HG03520 (cell line): ENCODE data around the gene CDK5.

Experiments used
- ATAC-seq: cut with Tn5 transposase; IDR thresholded peaks from one replicate; pipeline ENCODE4 v1.9.1; 2021; ENCODE audit warnings: mild to moderate bottlenecking, moderate library complexity; ENCODE audit not compliant: unreplicated experiment

The CDK5 gene

GRCh38 chr7:151087245-151088018 is 29.7 kb upstream of the CDK5 start:
- ATAC-seq, result no peak

- no peak for ATAC-seq
Measured at GRCh38 chr7:151086802-151087244, 29.1 kb upstream of the CDK5 start.

GRCh38 chr7:151085691-151086620 is 28.3 kb upstream of the CDK5 start, which contains the start of gene AGAP3:
AGAP3 (plus strand) TSS chr7:151086475; CDS start chr7:151086742, 267 bp downstream.
- peak; percentile 36 for ATAC-seq

GRCh38 chr7:151085329-151085690 is 27.6 kb upstream of the CDK5 start:
- ATAC-seq, result no peak

GRCh38 chr7:151083824-151084160 is 26.1 kb upstream of the CDK5 start:
- ATAC-seq, result no peak

GRCh38 chr7:151083071-151083823 is 25.6 kb upstream of the CDK5 start, which contains the start of gene TMUB1:
TMUB1 (minus strand) TSS chr7:151083493; CDS start chr7:151082563, 930 bp downstream.
- peak; percentile 39 for ATAC-seq

GRCh38 chr7:151082141-151083070 is 24.7 kb upstream of the CDK5 start:
- no peak for ATAC-seq

GRCh38 chr7:151081170-151082101 is 23.7 kb upstream of the CDK5 start:
- no peak for ATAC-seq

- peak; percentile 76 for ATAC-seq
Measured at GRCh38 chr7:151080522-151081169, 22.9 kb upstream of the CDK5 start, which contains the start of gene FASTK. FASTK (minus strand) TSS chr7:151080809; CDS start chr7:151080766, 43 bp downstream.

- ATAC-seq, result no peak
Measured at GRCh38 chr7:151080067-151080521, 22.4 kb upstream of the CDK5 start.

GRCh38 chr7:151079199-151079910 is 21.7 kb upstream of the CDK5 start:
- ATAC-seq, result no peak

GRCh38 chr7:151078233-151079040 is 20.7 kb upstream of the CDK5 start:
- no peak for ATAC-seq

- ATAC-seq, result no peak
Measured at GRCh38 chr7:151077705-151078232, 20.1 kb upstream of the CDK5 start.

GRCh38 chr7:151076863-151077704 is 19.4 kb upstream of the CDK5 start:
- ATAC-seq, result no peak

- ATAC-seq, result no peak
Measured at GRCh38 chr7:151075978-151076426, 18.3 kb upstream of the CDK5 start.

- no peak for ATAC-seq
Measured at GRCh38 chr7:151075662-151075971, 17.9 kb upstream of the CDK5 start.
